ENCODE results near the gene ADAP2. TPM values are rescaled to one million over a fixed set of nuclear protein-coding genes. Genes with fewer than 3 reads are reported as not detected.

The ADAP2 gene
- total and polyA plus RNA-seq, 2 of the 8 experiments (the other 6 are each of a cell fraction or from before 2014, with no cell fraction given) = 0.76 to 1.1 TPM

DNA sequence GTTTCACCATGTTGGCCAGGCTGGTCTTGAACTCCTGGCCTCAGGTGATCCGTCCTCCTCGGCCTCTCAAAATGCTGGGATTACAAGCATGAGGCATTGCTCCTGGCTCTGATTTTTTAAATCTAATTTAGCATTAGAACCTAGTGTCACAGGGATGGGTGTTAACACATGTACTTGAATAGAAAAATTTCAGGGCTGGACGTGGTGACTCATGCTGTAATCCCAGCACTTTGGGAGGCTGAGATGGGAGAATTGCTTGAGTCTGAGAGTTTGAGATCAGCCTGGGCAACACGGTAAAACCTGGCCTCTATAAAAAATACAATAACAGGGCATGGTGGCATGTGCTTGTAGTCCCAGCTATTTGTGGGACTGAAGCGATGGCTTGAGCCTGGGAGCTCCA lies 43.1 kb downstream of the ADAP2 start (continued):
- TF ChIP-seq, protein P1, sequence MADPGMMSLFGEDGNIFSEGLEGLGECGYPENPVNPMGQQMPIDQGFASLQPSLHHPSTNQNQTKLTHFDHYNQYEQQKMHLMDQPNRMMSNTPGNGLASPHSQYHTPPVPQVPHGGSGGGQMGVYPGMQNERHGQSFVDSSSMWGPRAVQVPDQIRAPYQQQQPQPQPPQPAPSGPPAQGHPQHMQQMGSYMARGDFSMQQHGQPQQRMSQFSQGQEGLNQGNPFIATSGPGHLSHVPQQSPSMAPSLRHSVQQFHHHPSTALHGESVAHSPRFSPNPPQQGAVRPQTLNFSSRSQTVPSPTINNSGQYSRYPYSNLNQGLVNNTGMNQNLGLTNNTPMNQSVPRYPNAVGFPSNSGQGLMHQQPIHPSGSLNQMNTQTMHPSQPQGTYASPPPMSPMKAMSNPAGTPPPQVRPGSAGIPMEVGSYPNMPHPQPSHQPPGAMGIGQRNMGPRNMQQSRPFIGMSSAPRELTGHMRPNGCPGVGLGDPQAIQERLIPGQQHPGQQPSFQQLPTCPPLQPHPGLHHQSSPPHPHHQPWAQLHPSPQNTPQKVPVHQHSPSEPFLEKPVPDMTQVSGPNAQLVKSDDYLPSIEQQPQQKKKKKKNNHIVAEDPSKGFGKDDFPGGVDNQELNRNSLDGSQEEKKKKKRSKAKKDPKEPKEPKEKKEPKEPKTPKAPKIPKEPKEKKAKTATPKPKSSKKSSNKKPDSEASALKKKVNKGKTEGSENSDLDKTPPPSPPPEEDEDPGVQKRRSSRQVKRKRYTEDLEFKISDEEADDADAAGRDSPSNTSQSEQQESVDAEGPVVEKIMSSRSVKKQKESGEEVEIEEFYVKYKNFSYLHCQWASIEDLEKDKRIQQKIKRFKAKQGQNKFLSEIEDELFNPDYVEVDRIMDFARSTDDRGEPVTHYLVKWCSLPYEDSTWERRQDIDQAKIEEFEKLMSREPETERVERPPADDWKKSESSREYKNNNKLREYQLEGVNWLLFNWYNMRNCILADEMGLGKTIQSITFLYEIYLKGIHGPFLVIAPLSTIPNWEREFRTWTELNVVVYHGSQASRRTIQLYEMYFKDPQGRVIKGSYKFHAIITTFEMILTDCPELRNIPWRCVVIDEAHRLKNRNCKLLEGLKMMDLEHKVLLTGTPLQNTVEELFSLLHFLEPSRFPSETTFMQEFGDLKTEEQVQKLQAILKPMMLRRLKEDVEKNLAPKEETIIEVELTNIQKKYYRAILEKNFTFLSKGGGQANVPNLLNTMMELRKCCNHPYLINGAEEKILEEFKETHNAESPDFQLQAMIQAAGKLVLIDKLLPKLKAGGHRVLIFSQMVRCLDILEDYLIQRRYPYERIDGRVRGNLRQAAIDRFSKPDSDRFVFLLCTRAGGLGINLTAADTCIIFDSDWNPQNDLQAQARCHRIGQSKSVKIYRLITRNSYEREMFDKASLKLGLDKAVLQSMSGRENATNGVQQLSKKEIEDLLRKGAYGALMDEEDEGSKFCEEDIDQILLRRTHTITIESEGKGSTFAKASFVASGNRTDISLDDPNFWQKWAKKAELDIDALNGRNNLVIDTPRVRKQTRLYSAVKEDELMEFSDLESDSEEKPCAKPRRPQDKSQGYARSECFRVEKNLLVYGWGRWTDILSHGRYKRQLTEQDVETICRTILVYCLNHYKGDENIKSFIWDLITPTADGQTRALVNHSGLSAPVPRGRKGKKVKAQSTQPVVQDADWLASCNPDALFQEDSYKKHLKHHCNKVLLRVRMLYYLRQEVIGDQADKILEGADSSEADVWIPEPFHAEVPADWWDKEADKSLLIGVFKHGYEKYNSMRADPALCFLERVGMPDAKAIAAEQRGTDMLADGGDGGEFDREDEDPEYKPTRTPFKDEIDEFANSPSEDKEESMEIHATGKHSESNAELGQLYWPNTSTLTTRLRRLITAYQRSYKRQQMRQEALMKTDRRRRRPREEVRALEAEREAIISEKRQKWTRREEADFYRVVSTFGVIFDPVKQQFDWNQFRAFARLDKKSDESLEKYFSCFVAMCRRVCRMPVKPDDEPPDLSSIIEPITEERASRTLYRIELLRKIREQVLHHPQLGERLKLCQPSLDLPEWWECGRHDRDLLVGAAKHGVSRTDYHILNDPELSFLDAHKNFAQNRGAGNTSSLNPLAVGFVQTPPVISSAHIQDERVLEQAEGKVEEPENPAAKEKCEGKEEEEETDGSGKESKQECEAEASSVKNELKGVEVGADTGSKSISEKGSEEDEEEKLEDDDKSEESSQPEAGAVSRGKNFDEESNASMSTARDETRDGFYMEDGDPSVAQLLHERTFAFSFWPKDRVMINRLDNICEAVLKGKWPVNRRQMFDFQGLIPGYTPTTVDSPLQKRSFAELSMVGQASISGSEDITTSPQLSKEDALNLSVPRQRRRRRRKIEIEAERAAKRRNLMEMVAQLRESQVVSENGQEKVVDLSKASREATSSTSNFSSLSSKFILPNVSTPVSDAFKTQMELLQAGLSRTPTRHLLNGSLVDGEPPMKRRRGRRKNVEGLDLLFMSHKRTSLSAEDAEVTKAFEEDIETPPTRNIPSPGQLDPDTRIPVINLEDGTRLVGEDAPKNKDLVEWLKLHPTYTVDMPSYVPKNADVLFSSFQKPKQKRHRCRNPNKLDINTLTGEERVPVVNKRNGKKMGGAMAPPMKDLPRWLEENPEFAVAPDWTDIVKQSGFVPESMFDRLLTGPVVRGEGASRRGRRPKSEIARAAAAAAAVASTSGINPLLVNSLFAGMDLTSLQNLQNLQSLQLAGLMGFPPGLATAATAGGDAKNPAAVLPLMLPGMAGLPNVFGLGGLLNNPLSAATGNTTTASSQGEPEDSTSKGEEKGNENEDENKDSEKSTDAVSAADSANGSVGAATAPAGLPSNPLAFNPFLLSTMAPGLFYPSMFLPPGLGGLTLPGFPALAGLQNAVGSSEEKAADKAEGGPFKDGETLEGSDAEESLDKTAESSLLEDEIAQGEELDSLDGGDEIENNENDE (IDR thresholded peaks at IDR 0.05; ENCODE audit: insufficient replicate concordance, low read length) = no peak
- TF ChIP-seq EP300 (IDR thresholded peaks at IDR 0.05; ENCODE audit: borderline replicate concordance in 1 of 2, low read depth in 2 of 2, low read length in 2 of 2) (no peak), SP1 (IDR thresholded peaks at IDR 0.05; ENCODE audit: low read depth, low read length) (no peak), GABPA (IDR thresholded peaks at IDR 0.05; ENCODE audit: borderline replicate concordance, insufficient read depth, low read length) (no peak), CHD2 (IDR thresholded peaks at IDR 0.05; ENCODE audit: low read length) (no peak), JUND (IDR thresholded peaks at IDR 0.05; ENCODE audit: low read length) (no peak)

All from H1 (cell line).